B cell (primary cell): ENCODE data around the gene ABHD2. TPM values are rescaled to one million over a fixed set of nuclear protein-coding genes. Genes with fewer than 3 reads are reported as not detected.
"Not testable (repeated sequence)": the region's sequence is repeated elsewhere in the genome, so short reads cannot be mapped to it uniquely, and the experiment has no call there.

ENCODE experiments used
- ATAC-seq: fragments of 200-7000 bp; cut with Tn5 transposase; one replicate; pipeline ENCODE4 v1.10.0; 2021; ENCODE audit warnings: low read depth, mild to moderate bottlenecking, moderate number of reproducible peaks, moderate library complexity
- CTCF ChIA-PET: fragments of 350-600 bp; sonication (Branson Sonifier 250); formaldehyde crosslinking; loops from one replicate; lab custom pipeline; 2021; ENCODE audit warnings: antibody characterized with exemption, inconsistent platforms; lab: Charles Lee
- POLR2A ChIA-PET: fragments of 350-600 bp; sonication (Branson Sonifier 250); formaldehyde crosslinking; loops from one replicate; lab custom pipeline; 2021; ENCODE audit warnings: antibody characterized with exemption; lab: Charles Lee
- DNase-seq: peaks from one replicate; pipeline ENCODE4 v3.0.0; 2013
- H2AFZ ChIP-seq: 2 replicates; pipeline ENCODE4 v1.6.1; 2012; ENCODE audit warnings: mild to moderate bottlenecking, low read depth, low read length; ENCODE audit not compliant: insufficient read depth, poor library complexity, severe bottlenecking
- H3K27ac ChIP-seq, 2 donors: 1 replicate in 1 of 2; 2 replicates in 1 of 2; pipeline ENCODE4 v1.5.1; 2012 to 2013; ENCODE audit warnings: low read length in 2 of 2, mild to moderate bottlenecking in 2 of 2, moderate library complexity in 1 of 2
- H3K27me3 ChIP-seq, 4 experiments: fragments of 200-600 bp in 1 of 4; sonication (generic) in 1 of 4; replicated peaks in 1 of 4; 1 replicate in 2 of 4; 2 replicates in 2 of 4; pipeline versions ENCODE4 v1.6.1 to v1.7.0; 2013 to 2016; ENCODE audit warnings: low read length in 3 of 4, mild to moderate bottlenecking in 2 of 4, mixed read lengths in 1 of 4, moderate library complexity in 1 of 4; ENCODE audit not compliant: insufficient read depth in 4 of 4, control insufficient read depth in 3 of 4; ENCODE audit errors: control extremely low read depth in 1 of 4
- H3K36me3 ChIP-seq, 2 experiments: replicated peaks in 1 of 2; 1 replicate in 1 of 2; 2 replicates in 1 of 2; pipeline versions ENCODE4 v1.6.1 to v1.7.1; 2013; ENCODE audit warnings: low read length in 1 of 2; ENCODE audit not compliant: insufficient read depth in 2 of 2, control insufficient read depth in 1 of 2; ENCODE audit errors: control extremely low read depth in 1 of 2, extremely low read depth in 1 of 2
- H3K4me1 ChIP-seq, 2 donors: fragments of 200-600 bp in 1 of 2; sonication (generic) in 1 of 2; 1 replicate in 1 of 2; 2 replicates in 1 of 2; pipeline versions ENCODE4 v1.5.1 to v1.6.1; 2013 to 2017; ENCODE audit warnings: low read length in 2 of 2; ENCODE audit not compliant: control insufficient read depth in 2 of 2, insufficient read depth in 2 of 2
- H3K4me2 ChIP-seq: replicated peaks from 2 replicates; pipeline ENCODE3; 2012; ENCODE audit warnings: mild to moderate bottlenecking, low read depth, low read length; ENCODE audit not compliant: poor library complexity, severe bottlenecking
- H3K4me3 ChIP-seq, 5 experiments: fragments of 200-600 bp in 1 of 5; sonication (generic) in 1 of 5; 1 replicate in 3 of 5; 2 replicates in 2 of 5; pipeline versions ENCODE4 v1.5.1 to v1.7.0; 2011 to 2016; ENCODE audit warnings: low read length in 4 of 5, mild to moderate bottlenecking in 4 of 5, low read depth in 2 of 5, control low read depth in 1 of 5, moderate library complexity in 1 of 5; ENCODE audit not compliant: insufficient read depth in 1 of 5; ENCODE audit errors: control extremely low read depth in 1 of 5, extremely low read depth in 1 of 5
- H3K79me2 ChIP-seq: fragments of 200-600 bp; sonication (generic); one replicate; pipeline ENCODE4 v1.6.0; 2016; ENCODE audit warnings: low read length; ENCODE audit not compliant: control insufficient read depth, insufficient read depth
- H3K9ac ChIP-seq: fragments of 200-600 bp; sonication (generic); 2 replicates; pipeline ENCODE4 v1.6.1; 2017; ENCODE audit warnings: mild to moderate bottlenecking, low read length, moderate library complexity
- H3K9me3 ChIP-seq, 3 donors: one replicate each; pipeline versions ENCODE4 v1.6.1 to v1.7.1; 2013; ENCODE audit warnings: low read length in 2 of 3; ENCODE audit not compliant: control insufficient read depth in 2 of 3, insufficient read depth in 1 of 3; ENCODE audit errors: control extremely low read depth in 1 of 3
- H4K20me1 ChIP-seq: 2 replicates; pipeline ENCODE4 v1.6.0; 2012; ENCODE audit warnings: mild to moderate bottlenecking, low read length; ENCODE audit not compliant: insufficient read depth, control insufficient read depth, poor library complexity, severe bottlenecking
- H3K27ac Mint-ChIP-seq: one replicate; pipeline ENCODE4 v1.8.0; 2021; ENCODE audit warnings: mixed read lengths
- H3K27me3 Mint-ChIP-seq: one replicate; pipeline ENCODE4 v1.8.0; 2021; ENCODE audit warnings: mixed read lengths
- H3K4me1 Mint-ChIP-seq: one replicate; pipeline ENCODE4 v1.8.0; 2021; ENCODE audit warnings: mixed read lengths
- H3K4me3 Mint-ChIP-seq: one replicate; pipeline ENCODE4 v1.8.0; 2021; ENCODE audit warnings: mixed read lengths
- H3K9me3 Mint-ChIP-seq: one replicate; pipeline ENCODE4 v1.8.0; 2022; ENCODE audit warnings: mixed read lengths; ENCODE audit not compliant: insufficient read depth
- EZH2 ChIP-seq: IDR thresholded peaks from 2 replicates; pipeline ENCODE4 v1.6.1; 2012; ENCODE audit warnings: borderline replicate concordance, low read depth, mild to moderate bottlenecking, moderate library complexity, low read length; ENCODE audit not compliant: insufficient read depth, poor library complexity, severe bottlenecking
- WGBS: methylation state at CpG from one replicate; pipeline ENCODE4 v1.1.5; 2013; ENCODE audit warnings: missing lambda C conversion rate; ENCODE audit not compliant: insufficient coverage; 5-methylcytosine and 5-hydroxymethylcytosine counted together
- intact Hi-C: fragments of 100-400 bp; cut with micrococcal nuclease; formaldehyde crosslinking; loops from one replicate; pipeline ENCODE4 v1.10.0; 2022
- polyA plus RNA-seq: library from polyadenylated mRNA; depleted of rRNA; stranded (reverse); fragments of >200 nt; gene quantifications from 2 replicates; pipeline ENCODE4 v1.2.3, GENCODE V29; 2012
- total RNA-seq, 2 donors: library from RNA; stranded (reverse); fragments of 120-200 nt in 1 of 2; gene quantifications; 1 replicate in 1 of 2; 2 replicates in 1 of 2; pipeline versions ENCODE4 v1.2.3 to v1.2.4, GENCODE V29; 2013 to 2022
- TF ChIP-seq, protein P1 (sequence below): fragments of 200-600 bp; IDR thresholded peaks from one replicate; pipeline ENCODE4 v1.8.0; 2022; ENCODE audit warnings: antibody characterized with exemption, mild to moderate bottlenecking

ABHD2 gene
- total and polyA plus RNA-seq, 2 donors (not counting 1 experiment from before 2014, with no cell fraction given): 7.1 to 45.8 TPM

DNA sequence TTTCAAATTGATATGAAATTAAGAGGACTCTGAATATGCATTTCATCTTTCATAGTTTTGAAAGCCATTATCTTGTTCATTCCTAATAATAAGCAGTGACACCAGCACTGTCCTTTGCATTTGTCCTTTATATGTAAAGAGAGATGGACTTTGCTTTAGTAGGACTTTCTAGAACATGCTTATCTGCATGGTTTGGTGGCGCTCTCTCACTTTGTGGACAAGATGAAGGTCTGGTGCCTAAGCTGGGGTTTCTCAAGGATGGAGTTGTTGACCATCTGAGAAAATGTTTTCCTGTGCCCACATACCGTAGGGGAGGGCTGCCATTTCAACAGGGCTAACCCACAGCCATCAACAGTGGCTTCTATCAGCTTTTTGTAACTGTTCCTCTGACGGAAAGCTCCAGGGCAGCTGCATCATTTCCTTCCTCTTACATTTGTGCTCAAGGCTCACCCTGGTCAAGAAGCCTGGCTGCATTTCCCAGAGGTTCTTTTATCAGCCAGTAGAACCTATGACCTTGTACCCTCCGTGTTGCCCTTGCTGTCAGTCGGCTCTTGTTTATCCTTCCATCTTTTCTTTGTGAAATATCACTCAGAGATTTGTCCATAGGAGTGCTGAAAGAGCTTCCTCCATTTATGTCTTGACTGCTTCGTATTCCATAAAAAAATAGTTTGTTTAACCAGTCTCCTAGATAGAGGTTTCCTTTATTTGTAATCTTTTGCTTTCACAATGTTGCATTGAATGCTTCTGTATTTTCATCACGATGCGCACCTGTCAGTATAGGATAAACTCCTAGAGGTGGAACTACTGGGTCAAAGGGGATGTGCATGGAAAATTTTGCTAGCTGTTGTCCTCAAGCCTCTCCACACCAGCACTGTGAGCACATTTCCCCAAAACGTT lies 44.6 kb downstream of the ABHD2 start:
- Mint-ChIP-seq H3K27me3 (no peaks in the 10 kb centered on the region), H3K27ac (no peak overlapping the region), H3K4me1 (peaks cover 16% of the 10 kb centered on the region), H3K9me3 (no peaks in the 10 kb centered on the region), H3K4me3 (no peak overlapping the region)
- ChIA-PET CTCF (interaction anchor here (1.0 to 7.8 kb wide), 7 partner anchors 9 to 229 kb away, joined by 3 to 165 read pairs (median 4); no protein-coding TSS in a partner anchor), POLR2A (interaction anchor here (1.4 kb wide), 1 partner anchor 44 kb away, joined by 6 read pairs; the partner anchor contains the start of gene ABHD2)
- no peak overlapping the region for H3K4me3 ChIP-seq
- intact Hi-C loops: no loop called here
- H3K36me3 ChIP-seq: peaks cover 0 to 13% of the 10 kb centered on the region in 2 experiments
- no peak overlapping the region for H3K27ac ChIP-seq
- H2AFZ ChIP-seq: no peak overlapping the region
- H3K27me3 ChIP-seq: no peaks in the 10 kb centered on the region
- peak overlapping the region; percentile 3 for H3K4me2 ChIP-seq
- H4K20me1 ChIP-seq: no peaks in the 10 kb centered on the region
- 43% methylated on average over 3 of the region's 9 CpGs for WGBS
- DNase-seq: no peak
- H3K9me3 ChIP-seq: no peaks in the 10 kb centered on the region
- peak overlapping the region; percentile 23 for H3K9ac ChIP-seq
- TF ChIP-seq EZH2: no peak
- TF ChIP-seq, protein P1, sequence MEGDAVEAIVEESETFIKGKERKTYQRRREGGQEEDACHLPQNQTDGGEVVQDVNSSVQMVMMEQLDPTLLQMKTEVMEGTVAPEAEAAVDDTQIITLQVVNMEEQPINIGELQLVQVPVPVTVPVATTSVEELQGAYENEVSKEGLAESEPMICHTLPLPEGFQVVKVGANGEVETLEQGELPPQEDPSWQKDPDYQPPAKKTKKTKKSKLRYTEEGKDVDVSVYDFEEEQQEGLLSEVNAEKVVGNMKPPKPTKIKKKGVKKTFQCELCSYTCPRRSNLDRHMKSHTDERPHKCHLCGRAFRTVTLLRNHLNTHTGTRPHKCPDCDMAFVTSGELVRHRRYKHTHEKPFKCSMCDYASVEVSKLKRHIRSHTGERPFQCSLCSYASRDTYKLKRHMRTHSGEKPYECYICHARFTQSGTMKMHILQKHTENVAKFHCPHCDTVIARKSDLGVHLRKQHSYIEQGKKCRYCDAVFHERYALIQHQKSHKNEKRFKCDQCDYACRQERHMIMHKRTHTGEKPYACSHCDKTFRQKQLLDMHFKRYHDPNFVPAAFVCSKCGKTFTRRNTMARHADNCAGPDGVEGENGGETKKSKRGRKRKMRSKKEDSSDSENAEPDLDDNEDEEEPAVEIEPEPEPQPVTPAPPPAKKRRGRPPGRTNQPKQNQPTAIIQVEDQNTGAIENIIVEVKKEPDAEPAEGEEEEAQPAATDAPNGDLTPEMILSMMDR: no peak
- peaks cover 15% of the 10 kb centered on the region for H3K79me2 ChIP-seq
- ATAC-seq: no peak
- peaks cover 4 to 15% of the 10 kb centered on the region in 2 donors for H3K4me1 ChIP-seq

DNA sequence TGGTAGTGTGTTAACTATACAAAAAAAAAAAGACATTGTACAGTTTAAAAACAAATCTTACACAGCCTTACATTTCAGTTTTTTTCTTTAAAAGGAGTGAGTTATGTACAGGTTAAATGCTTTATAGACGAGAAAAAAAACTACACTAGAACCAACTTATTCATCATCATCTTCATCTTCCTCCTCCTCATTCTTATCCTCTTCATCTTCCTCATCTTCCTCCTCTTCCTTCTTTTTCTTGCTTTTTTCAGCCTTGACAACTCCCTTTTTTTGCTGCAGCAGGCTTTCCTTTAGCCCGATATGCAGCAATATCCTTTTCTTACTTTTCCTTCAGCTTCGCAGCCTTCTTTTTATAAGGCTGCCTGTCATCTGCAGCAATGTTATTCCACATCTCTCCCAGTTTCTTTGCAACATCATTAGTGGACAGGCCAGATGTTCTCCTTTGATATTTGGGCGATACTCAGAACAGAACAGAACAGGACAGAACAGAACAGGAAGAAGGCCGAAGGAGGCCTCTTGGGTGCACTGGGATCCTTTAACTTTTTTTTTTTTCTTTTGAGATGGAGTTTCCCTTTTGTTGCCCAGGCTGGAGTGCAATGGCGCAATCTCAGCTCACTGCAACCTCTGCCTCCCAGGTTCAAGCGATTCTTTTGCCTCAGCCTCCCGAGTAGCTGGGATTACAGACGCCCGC lies 47.3 kb downstream of the ABHD2 start:
- H3K4me3 ChIP-seq, H2AFZ ChIP-seq, H4K20me1 ChIP-seq, H3K9ac ChIP-seq, H3K9me3 Mint-ChIP-seq, H3K27me3 Mint-ChIP-seq, H3K27me3 ChIP-seq, intact Hi-C loops, H3K4me2 ChIP-seq, DNase-seq, POLR2A ChIA-PET, ATAC-seq, CTCF ChIA-PET, H3K9me3 ChIP-seq, H3K27ac Mint-ChIP-seq, H3K4me1 ChIP-seq, H3K4me3 Mint-ChIP-seq, H3K27ac ChIP-seq: not testable (repeated sequence)
- Histone ChIP-seq H3K79me2 (peaks cover 15% of the 10 kb centered on the region), H3K36me3 (peaks cover 0 to 20% of the 10 kb centered on the region in 2 experiments)
- peaks cover 16% of the 10 kb centered on the region for H3K4me1 Mint-ChIP-seq
- WGBS: 99% methylated on average over 8 of the region's 10 CpGs
